Measurements from ENCODE around the gene TBC1D9B. TPM values are rescaled to one million over a fixed set of nuclear protein-coding genes. Genes with fewer than 3 reads are reported as not detected.

TBC1D9B gene
- total RNA-seq, 1 donor from 2014 or later = 94.0 TPM

GRCh38 chr5:179820127-179820482, 87.6 kb downstream of the TBC1D9B start:
- peaks cover 32% of the 10 kb centered on the region for H3K36me3 ChIP-seq
- TF ChIP-seq CTCF (IDR thresholded peaks at IDR 0.05) = no peak
- H3K27ac ChIP-seq = peak overlapping the region; percentile 100
- peak overlapping the region; percentile 97 for H3K4me3 ChIP-seq
- DNase-seq = no peak
- H3K9me3 ChIP-seq = no peaks in the 10 kb centered on the region
- H3K27me3 ChIP-seq (ENCODE audit: low read depth) = no peaks in the 10 kb centered on the region
- no peak for ATAC-seq
- intact Hi-C loops (cut with DNase I) = no loop called here
- H3K4me1 ChIP-seq = peaks cover 72% of the 10 kb centered on the region

GRCh38 chr5:179819296-179820126, 88.2 kb downstream of the TBC1D9B start:
- Histone ChIP-seq H3K4me1 (peaks cover 67% of the 10 kb centered on the region), H3K9me3 (no peaks in the 10 kb centered on the region), H3K27ac (peak overlapping the region; percentile 100), H3K27me3 (ENCODE audit: low read depth) (no peaks in the 10 kb centered on the region), H3K36me3 (peaks cover 26% of the 10 kb centered on the region), H3K4me3 (peak overlapping the region; percentile 97)
- ATAC-seq = peak; percentile 44 to 48
- intact Hi-C loops (cut with DNase I) = no loop called here
- DNase-seq = peak; percentile 83
- TF ChIP-seq CTCF (IDR thresholded peaks at IDR 0.05) = no peak

- ATAC-seq (peak; percentile 79 to 85), DNase-seq (peak; percentile 97)
- no peaks in the 10 kb centered on the region for H3K27me3 ChIP-seq (ENCODE audit: low read depth)
- peaks cover 60% of the 10 kb centered on the region for H3K4me1 ChIP-seq
- peak overlapping the region; percentile 100 for H3K27ac ChIP-seq
- no peak for TF ChIP-seq CTCF (IDR thresholded peaks at IDR 0.05)
- intact Hi-C loops (cut with DNase I) = no loop called here
- peaks cover 19% of the 10 kb centered on the region for H3K36me3 ChIP-seq
- H3K4me3 ChIP-seq = peak overlapping the region; percentile 97
- H3K9me3 ChIP-seq = no peaks in the 10 kb centered on the region
Measured at GRCh38 chr5:179818746-179819295, 88.9 kb downstream of the TBC1D9B start.

GRCh38 chr5:179817890-179818745, 89.6 kb downstream of the TBC1D9B start:
- Histone ChIP-seq H3K27me3 (ENCODE audit: low read depth) (no peaks in the 10 kb centered on the region), H3K36me3 (peaks cover 13% of the 10 kb centered on the region), H3K9me3 (no peaks in the 10 kb centered on the region), H3K27ac (peak overlapping the region; percentile 100), H3K4me3 (peak overlapping the region; percentile 97), H3K4me1 (peaks cover 53% of the 10 kb centered on the region)
- no peak for DNase-seq
- ATAC-seq = no peak
- intact Hi-C loops (cut with DNase I) = no loop called here
- no peak for TF ChIP-seq CTCF (IDR thresholded peaks at IDR 0.05)

- H3K27me3 ChIP-seq (ENCODE audit: low read depth) = no peaks in the 10 kb centered on the region
- peaks cover 13% of the 10 kb centered on the region for H3K36me3 ChIP-seq
- peak overlapping the region; percentile 25 for H3K27ac ChIP-seq
- peak; percentile 41 for DNase-seq
- H3K4me1 ChIP-seq = peaks cover 47% of the 10 kb centered on the region
- no peak for ATAC-seq
- intact Hi-C loops (cut with DNase I) = no loop called here
- TF ChIP-seq CTCF (IDR thresholded peaks at IDR 0.05) = no peak
- H3K9me3 ChIP-seq = no peaks in the 10 kb centered on the region
- H3K4me3 ChIP-seq = peak overlapping the region; percentile 60
Measured at GRCh38 chr5:179817470-179817840, 90.2 kb downstream of the TBC1D9B start.

All from lower lobe of right lung (tissue), 2 donors.